ENCODE measurements around the gene CHRM2. TPM values are rescaled to one million over a fixed set of nuclear protein-coding genes. Genes with fewer than 3 reads are reported as not detected.
A peak's percentile ranks its signal among the peaks of the same experiment; 100 is the strongest.

Gene CHRM2
- polyA plus RNA-seq, 1 donor (not counting 4 experiments of a cell fraction or from before 2014, with no cell fraction given) = not detected

GRCh38 chr7:136869991-136870865 is 1.8 kb downstream of the CHRM2 start:
- DNase-seq (ENCODE audit: low read depth, low spot score) (no peak), FAIRE-seq (no peak)
- dilution Hi-C loops (cut with MboI; ENCODE audit: extremely low pct_ligation_motif_present, low sequenced_read_pairs) = no loop called here
- Histone ChIP-seq H3K9me3 (ENCODE audit: control insufficient read depth, low read depth, low read length) (no peaks in the 10 kb centered on the region), H3K79me2 (ENCODE audit: control insufficient read depth, insufficient read depth, low read length) (no peaks in the 10 kb centered on the region), H3K4me3 (ENCODE audit: control insufficient read depth in 2 of 3, extremely low read depth in 1 of 3, insufficient read depth in 2 of 3, low read depth in 1 of 3, low read length in 3 of 3) (no peak overlapping the region), H3K9me1 (ENCODE audit: control insufficient read depth, extremely low read depth, insufficient read depth, low read length) (no peaks in the 10 kb centered on the region), H3K36me3 (ENCODE audit: control insufficient read depth in 2 of 2, extremely low read depth in 1 of 2, insufficient read depth in 2 of 2, low read length in 2 of 2) (no peaks in the 10 kb centered on the region), H3K27ac (ENCODE audit: control insufficient read depth, insufficient read depth, low read length) (no peak overlapping the region), H3K27me3 (ENCODE audit: control insufficient read depth, extremely low read depth, insufficient read depth, low read length) (peaks cover 33% of the 10 kb centered on the region), H3K9ac (ENCODE audit: control insufficient read depth, extremely low read depth, insufficient read depth, low read length) (no peak overlapping the region), H3K4me2 (ENCODE audit: control insufficient read depth, extremely low read depth, insufficient read depth, low read depth, low read length) (no peak overlapping the region), H2AFZ (ENCODE audit: control insufficient read depth, low read length) (no peak overlapping the region), H4K20me1 (ENCODE audit: control insufficient read depth, extremely low read depth, insufficient read depth, low read length) (no peaks in the 10 kb centered on the region), H3K4me1 (ENCODE audit: control insufficient read depth, extremely low read depth, insufficient read depth, low read length) (no peaks in the 10 kb centered on the region)
- no peak for TF ChIP-seq CTCF (optimal IDR thresholded peaks at IDR 0.05 in 1 of 3, IDR thresholded peaks at IDR 0.05 in 1 of 3, conservative IDR thresholded peaks at IDR 0.05 in 1 of 3; ENCODE audit: extremely low read depth in 1 of 3, insufficient read depth in 2 of 3, low read length in 3 of 3)
- peak; percentile 64 for TF ChIP-seq EZH2 (IDR thresholded peaks at IDR 0.05; ENCODE audit: low read length)

DNA sequence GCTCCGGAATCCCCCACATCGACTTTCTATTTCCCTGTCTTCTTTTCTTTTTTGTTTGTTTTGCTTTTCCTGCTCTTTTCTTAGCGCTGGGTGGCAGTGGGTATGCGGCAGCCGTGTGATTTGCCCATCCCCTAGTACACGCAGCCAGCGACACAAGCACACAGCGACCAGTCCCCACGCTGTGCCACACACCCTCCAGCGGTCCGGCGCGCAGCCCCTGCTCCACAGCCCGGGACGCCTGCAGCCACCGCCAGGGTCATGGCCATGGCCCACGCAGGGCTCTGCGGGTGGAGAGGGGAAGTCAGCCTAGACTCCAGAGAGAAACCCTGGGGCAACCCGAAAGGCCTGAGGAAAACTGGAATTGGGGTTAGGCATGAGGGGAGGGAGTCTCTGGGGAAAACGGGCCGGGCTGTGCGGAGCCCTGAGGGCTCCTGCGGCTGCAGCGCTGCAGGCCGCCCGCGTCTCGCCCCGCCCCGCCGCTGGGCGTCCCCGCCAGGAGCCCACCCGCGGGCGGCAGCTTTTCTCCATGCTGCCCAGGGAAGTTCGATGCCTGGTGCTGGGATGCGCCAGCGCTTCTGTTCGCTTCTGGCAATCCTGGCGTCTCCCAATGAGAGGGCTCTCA is 2.5 kb downstream of the CHRM2 start:
- DNase-seq (ENCODE audit: low read depth, low spot score) = no peak
- no peak overlapping the region for H3K27ac ChIP-seq (ENCODE audit: control insufficient read depth, insufficient read depth, low read length)
- no peak overlapping the region for H2AFZ ChIP-seq (ENCODE audit: control insufficient read depth, low read length)
- no peak for FAIRE-seq
- H4K20me1 ChIP-seq (ENCODE audit: control insufficient read depth, extremely low read depth, insufficient read depth, low read length) = no peaks in the 10 kb centered on the region
- no peaks in the 10 kb centered on the region for H3K36me3 ChIP-seq (ENCODE audit: control insufficient read depth in 2 of 2, extremely low read depth in 1 of 2, insufficient read depth in 2 of 2, low read length in 2 of 2)
- no peaks in the 10 kb centered on the region for H3K9me3 ChIP-seq (ENCODE audit: control insufficient read depth, low read depth, low read length)
- H3K9me1 ChIP-seq (ENCODE audit: control insufficient read depth, extremely low read depth, insufficient read depth, low read length) = no peaks in the 10 kb centered on the region
- no peaks in the 10 kb centered on the region for H3K4me1 ChIP-seq (ENCODE audit: control insufficient read depth, extremely low read depth, insufficient read depth, low read length)
- no peak overlapping the region for H3K4me3 ChIP-seq (ENCODE audit: control insufficient read depth in 2 of 3, extremely low read depth in 1 of 3, insufficient read depth in 2 of 3, low read depth in 1 of 3, low read length in 3 of 3)
- H3K79me2 ChIP-seq (ENCODE audit: control insufficient read depth, insufficient read depth, low read length) = no peaks in the 10 kb centered on the region
- peaks cover 33% of the 10 kb centered on the region for H3K27me3 ChIP-seq (ENCODE audit: control insufficient read depth, extremely low read depth, insufficient read depth, low read length)
- no peak overlapping the region for H3K9ac ChIP-seq (ENCODE audit: control insufficient read depth, extremely low read depth, insufficient read depth, low read length)
- dilution Hi-C loops (cut with MboI; ENCODE audit: extremely low pct_ligation_motif_present, low sequenced_read_pairs) = no loop called here
- TF ChIP-seq CTCF (optimal IDR thresholded peaks at IDR 0.05 in 1 of 3, IDR thresholded peaks at IDR 0.05 in 1 of 3, conservative IDR thresholded peaks at IDR 0.05 in 1 of 3; ENCODE audit: extremely low read depth in 1 of 3, insufficient read depth in 2 of 3, low read length in 3 of 3) = no peak
- no peak for TF ChIP-seq EZH2 (IDR thresholded peaks at IDR 0.05; ENCODE audit: low read length)
- no peak overlapping the region for H3K4me2 ChIP-seq (ENCODE audit: control insufficient read depth, extremely low read depth, insufficient read depth, low read depth, low read length)
